ENCODE data around the gene HOPX. TPM values are rescaled to one million over a fixed set of nuclear protein-coding genes. Genes with fewer than 3 reads are reported as not detected.

The HOPX gene
- total and polyA plus RNA-seq, 2 of the 4 experiments (the other 2 are of a cell fraction) = 1.3 to 1.7 TPM

DNA sequence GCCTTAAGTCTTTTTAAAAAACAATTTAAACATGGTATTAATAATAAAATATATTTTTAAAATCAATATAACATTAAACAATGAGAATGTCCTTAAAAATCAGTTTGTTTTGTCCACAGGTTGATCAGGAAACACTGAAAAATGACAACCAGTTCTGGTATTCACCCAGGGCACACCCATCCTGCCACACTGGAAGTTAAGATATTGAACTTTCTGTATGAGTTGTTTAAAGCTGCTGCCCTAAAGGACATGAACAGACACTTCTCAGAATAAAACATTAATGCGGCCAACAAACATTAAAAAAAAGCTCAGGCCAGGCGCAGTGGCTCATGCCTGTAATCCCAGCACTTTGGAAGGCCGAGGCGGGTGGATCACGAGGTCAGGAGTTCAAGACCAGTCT, 15.0 kb upstream of the HOPX start:
- intact Hi-C loops (cut with micrococcal nuclease) = no loop called here

More for the DNA sequence above, 15.0 kb upstream of the HOPX start:
- Histone ChIP-seq H3K27ac (ENCODE audit: insufficient read depth, low read length) (no peak overlapping the region), H3K9me1 (ENCODE audit: insufficient read depth, low read length) (no peaks in the 10 kb centered on the region), H3K4me1 (ENCODE audit: control insufficient read depth, insufficient read depth, low read length) (no peaks in the 10 kb centered on the region), H4K91ac (ENCODE audit: insufficient read depth, low read depth, low read length) (no peak overlapping the region), H4K8ac (ENCODE audit: low read depth in 2 of 2, low read length in 2 of 2) (no peak overlapping the region), H3K9me3 (ENCODE audit: control insufficient read depth, insufficient read depth, low read length) (no peaks in the 10 kb centered on the region), H2AFZ (replicated peaks; ENCODE audit: low read length, poor library complexity) (no peak overlapping the region), H3K18ac (ENCODE audit: low read depth, low read length) (no peak overlapping the region), H2AK9ac (replicated peaks; ENCODE audit: low read depth, low read length, poor library complexity) (no peak overlapping the region), H4K5ac (ENCODE audit: low read depth, low read length) (no peak overlapping the region), H3K56ac (ENCODE audit: extremely low read depth, insufficient read depth, low read length) (no peak overlapping the region), H2BK15ac (ENCODE audit: low read depth, low read length) (no peak overlapping the region), H2AK5ac (ENCODE audit: low read depth, low read length) (no peak overlapping the region), H3K4me2 (ENCODE audit: low read depth, low read length) (no peak overlapping the region), H2BK20ac (ENCODE audit: low read depth, low read length) (no peak overlapping the region), H2BK5ac (ENCODE audit: low read depth, low read length, poor library complexity, severe bottlenecking) (no peak overlapping the region), H4K20me1 (ENCODE audit: insufficient read depth, low read length) (no peaks in the 10 kb centered on the region), H3K23ac (ENCODE audit: low read depth, low read length) (no peak overlapping the region), H3K9ac (ENCODE audit: low read depth, low read length) (no peak overlapping the region), H3K14ac (replicated peaks; ENCODE audit: low read depth, low read length) (no peak overlapping the region), H2BK120ac (ENCODE audit: low read depth, low read length) (no peak overlapping the region), H3K4ac (ENCODE audit: low read depth, low read length) (no peak overlapping the region), H3K4me3 (ENCODE audit: insufficient read depth, low read depth, low read length) (no peak overlapping the region), H3K27me3 (ENCODE audit: control insufficient read depth, insufficient read depth, low read length) (peaks cover 23% of the 10 kb centered on the region), H3K79me1 (ENCODE audit: low read depth in 1 of 2, low read length in 2 of 2) (no peaks in the 10 kb centered on the region), H3K36me3 (ENCODE audit: control insufficient read depth, insufficient read depth, low read length) (no peaks in the 10 kb centered on the region)
- WGBS, 2 experiments (ENCODE audit: extremely low coverage in 2 of 2, insufficient read length in 1 of 2) = no CpG with 5 or more reads among the region's 5 CpGs
- no peak for ATAC-seq (ENCODE audit: low read depth)
- dilution Hi-C loops (cut with HindIII; ENCODE audit: low sequenced_read_pairs, unreplicated experiment) = no loop called here
- DNase-seq = no peak
- ChIA-PET POLR2A (ENCODE audit: unreplicated experiment) (no interaction called here), CTCF (no interaction called here)
- in situ Hi-C loops (cut with MboI; ENCODE audit: low sequenced_read_pairs) = no loop called here
- no peak for TF ChIP-seq POLR2A (IDR thresholded peaks at IDR 0.05; ENCODE audit: low read depth, low read length)
- TF ChIP-seq SMC3 (IDR thresholded peaks at IDR 0.05; ENCODE audit: low read depth, low read length) = no peak
- no peak for TF ChIP-seq CEBPB (IDR thresholded peaks at IDR 0.05; ENCODE audit: low read depth, low read length)
- no peak for TF ChIP-seq RCOR1 (IDR thresholded peaks at IDR 0.05; ENCODE audit: insufficient replicate concordance, low read length)
- TF ChIP-seq FOS (IDR thresholded peaks at IDR 0.05; ENCODE audit: low read depth, low read length) = no peak
- no peak for TF ChIP-seq NFE2L2 (IDR thresholded peaks at IDR 0.05; ENCODE audit: low read depth, low read length)
- no peak for TF ChIP-seq BHLHE40 (IDR thresholded peaks at IDR 0.05; ENCODE audit: low read depth, low read length)
- TF ChIP-seq, protein P1, sequence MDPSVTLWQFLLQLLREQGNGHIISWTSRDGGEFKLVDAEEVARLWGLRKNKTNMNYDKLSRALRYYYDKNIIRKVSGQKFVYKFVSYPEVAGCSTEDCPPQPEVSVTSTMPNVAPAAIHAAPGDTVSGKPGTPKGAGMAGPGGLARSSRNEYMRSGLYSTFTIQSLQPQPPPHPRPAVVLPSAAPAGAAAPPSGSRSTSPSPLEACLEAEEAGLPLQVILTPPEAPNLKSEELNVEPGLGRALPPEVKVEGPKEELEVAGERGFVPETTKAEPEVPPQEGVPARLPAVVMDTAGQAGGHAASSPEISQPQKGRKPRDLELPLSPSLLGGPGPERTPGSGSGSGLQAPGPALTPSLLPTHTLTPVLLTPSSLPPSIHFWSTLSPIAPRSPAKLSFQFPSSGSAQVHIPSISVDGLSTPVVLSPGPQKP (IDR thresholded peaks at IDR 0.05; ENCODE audit: borderline replicate concordance, low read depth, low read length) = no peak
- no peak for TF ChIP-seq RFX5 (IDR thresholded peaks at IDR 0.05; ENCODE audit: low read depth, low read length)
- TF ChIP-seq MAZ (IDR thresholded peaks at IDR 0.05; ENCODE audit: borderline replicate concordance, low read depth, low read length) = no peak
- TF ChIP-seq RAD21 (IDR thresholded peaks at IDR 0.05; ENCODE audit: low read length) = no peak
- TF ChIP-seq, protein P2, sequence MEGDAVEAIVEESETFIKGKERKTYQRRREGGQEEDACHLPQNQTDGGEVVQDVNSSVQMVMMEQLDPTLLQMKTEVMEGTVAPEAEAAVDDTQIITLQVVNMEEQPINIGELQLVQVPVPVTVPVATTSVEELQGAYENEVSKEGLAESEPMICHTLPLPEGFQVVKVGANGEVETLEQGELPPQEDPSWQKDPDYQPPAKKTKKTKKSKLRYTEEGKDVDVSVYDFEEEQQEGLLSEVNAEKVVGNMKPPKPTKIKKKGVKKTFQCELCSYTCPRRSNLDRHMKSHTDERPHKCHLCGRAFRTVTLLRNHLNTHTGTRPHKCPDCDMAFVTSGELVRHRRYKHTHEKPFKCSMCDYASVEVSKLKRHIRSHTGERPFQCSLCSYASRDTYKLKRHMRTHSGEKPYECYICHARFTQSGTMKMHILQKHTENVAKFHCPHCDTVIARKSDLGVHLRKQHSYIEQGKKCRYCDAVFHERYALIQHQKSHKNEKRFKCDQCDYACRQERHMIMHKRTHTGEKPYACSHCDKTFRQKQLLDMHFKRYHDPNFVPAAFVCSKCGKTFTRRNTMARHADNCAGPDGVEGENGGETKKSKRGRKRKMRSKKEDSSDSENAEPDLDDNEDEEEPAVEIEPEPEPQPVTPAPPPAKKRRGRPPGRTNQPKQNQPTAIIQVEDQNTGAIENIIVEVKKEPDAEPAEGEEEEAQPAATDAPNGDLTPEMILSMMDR (conservative IDR thresholded peaks at IDR 0.05; ENCODE audit: low read depth, low read length) = no peak
- TF ChIP-seq, protein P3, sequence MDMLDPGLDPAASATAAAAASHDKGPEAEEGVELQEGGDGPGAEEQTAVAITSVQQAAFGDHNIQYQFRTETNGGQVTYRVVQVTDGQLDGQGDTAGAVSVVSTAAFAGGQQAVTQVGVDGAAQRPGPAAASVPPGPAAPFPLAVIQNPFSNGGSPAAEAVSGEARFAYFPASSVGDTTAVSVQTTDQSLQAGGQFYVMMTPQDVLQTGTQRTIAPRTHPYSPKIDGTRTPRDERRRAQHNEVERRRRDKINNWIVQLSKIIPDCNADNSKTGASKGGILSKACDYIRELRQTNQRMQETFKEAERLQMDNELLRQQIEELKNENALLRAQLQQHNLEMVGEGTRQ (IDR thresholded peaks at IDR 0.05; ENCODE audit: low read depth, low read length) = no peak
- no peak for TF ChIP-seq MXI1 (IDR thresholded peaks at IDR 0.05; ENCODE audit: borderline replicate concordance, low read depth, low read length)
- no peak for TF ChIP-seq CHD1 (IDR thresholded peaks at IDR 0.05; ENCODE audit: low read depth, low read length)
- BruUV-seq (replicated peaks) = no TSS peak
